ENCODE results near the gene PPP2R2C.

- TF ChIP-seq, protein P1, sequence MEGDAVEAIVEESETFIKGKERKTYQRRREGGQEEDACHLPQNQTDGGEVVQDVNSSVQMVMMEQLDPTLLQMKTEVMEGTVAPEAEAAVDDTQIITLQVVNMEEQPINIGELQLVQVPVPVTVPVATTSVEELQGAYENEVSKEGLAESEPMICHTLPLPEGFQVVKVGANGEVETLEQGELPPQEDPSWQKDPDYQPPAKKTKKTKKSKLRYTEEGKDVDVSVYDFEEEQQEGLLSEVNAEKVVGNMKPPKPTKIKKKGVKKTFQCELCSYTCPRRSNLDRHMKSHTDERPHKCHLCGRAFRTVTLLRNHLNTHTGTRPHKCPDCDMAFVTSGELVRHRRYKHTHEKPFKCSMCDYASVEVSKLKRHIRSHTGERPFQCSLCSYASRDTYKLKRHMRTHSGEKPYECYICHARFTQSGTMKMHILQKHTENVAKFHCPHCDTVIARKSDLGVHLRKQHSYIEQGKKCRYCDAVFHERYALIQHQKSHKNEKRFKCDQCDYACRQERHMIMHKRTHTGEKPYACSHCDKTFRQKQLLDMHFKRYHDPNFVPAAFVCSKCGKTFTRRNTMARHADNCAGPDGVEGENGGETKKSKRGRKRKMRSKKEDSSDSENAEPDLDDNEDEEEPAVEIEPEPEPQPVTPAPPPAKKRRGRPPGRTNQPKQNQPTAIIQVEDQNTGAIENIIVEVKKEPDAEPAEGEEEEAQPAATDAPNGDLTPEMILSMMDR (IDR thresholded peaks at IDR 0.05), result no peak
- TF ChIP-seq TCF7L2 (IDR thresholded peaks at IDR 0.05; ENCODE audit: low read depth, low read length) (no peak), POLR2AphosphoS5 (IDR thresholded peaks at IDR 0.05; ENCODE audit: low read depth, low read length) (no peak), REST (IDR thresholded peaks at IDR 0.05; ENCODE audit: insufficient read depth in 1 of 2, low read depth in 2 of 2, low read length in 1 of 2) (no peak)
Observed at GRCh38 chr4:6446538-6447451, 25.6 kb downstream of the PPP2R2C start.
